Nephron progenitor cell (in vitro differentiated cells): ENCODE measurements around the gene AGAP3.

Experiments
- DNase-seq: peaks from one replicate; pipeline ENCODE4 v3.0.0; 2021
- H3K27ac Mint-ChIP-seq: 2 replicates; pipeline ENCODE4 v1.8.0; 2021; ENCODE audit warnings: mild to moderate bottlenecking, moderate library complexity, mixed read lengths
- H3K27me3 Mint-ChIP-seq: 2 replicates; pipeline ENCODE4 v1.8.0; 2021; ENCODE audit warnings: mild to moderate bottlenecking, low read depth, mixed read lengths; ENCODE audit not compliant: poor library complexity
- H3K36me3 Mint-ChIP-seq: 2 replicates; pipeline ENCODE4 v1.8.0; 2021; ENCODE audit warnings: low read depth, mixed read lengths
- H3K4me1 Mint-ChIP-seq: 2 replicates; pipeline ENCODE4 v1.8.0; 2021; ENCODE audit warnings: mixed read lengths
- H3K4me3 Mint-ChIP-seq: 2 replicates; pipeline ENCODE4 v1.8.0; 2021; ENCODE audit warnings: mild to moderate bottlenecking, moderate library complexity, mixed read lengths
- H3K9me3 Mint-ChIP-seq: 2 replicates; pipeline ENCODE4 v1.8.0; 2021; ENCODE audit warnings: mild to moderate bottlenecking, moderate library complexity, mixed read lengths
- TF ChIP-seq, protein P1 (sequence below): fragments of 200-600 bp; sonication (generic); IDR thresholded peaks from 2 replicates; pipeline ENCODE4 v1.5.0; 2021; ENCODE audit warnings: antibody characterized with exemption

AGAP3 gene

DNA sequence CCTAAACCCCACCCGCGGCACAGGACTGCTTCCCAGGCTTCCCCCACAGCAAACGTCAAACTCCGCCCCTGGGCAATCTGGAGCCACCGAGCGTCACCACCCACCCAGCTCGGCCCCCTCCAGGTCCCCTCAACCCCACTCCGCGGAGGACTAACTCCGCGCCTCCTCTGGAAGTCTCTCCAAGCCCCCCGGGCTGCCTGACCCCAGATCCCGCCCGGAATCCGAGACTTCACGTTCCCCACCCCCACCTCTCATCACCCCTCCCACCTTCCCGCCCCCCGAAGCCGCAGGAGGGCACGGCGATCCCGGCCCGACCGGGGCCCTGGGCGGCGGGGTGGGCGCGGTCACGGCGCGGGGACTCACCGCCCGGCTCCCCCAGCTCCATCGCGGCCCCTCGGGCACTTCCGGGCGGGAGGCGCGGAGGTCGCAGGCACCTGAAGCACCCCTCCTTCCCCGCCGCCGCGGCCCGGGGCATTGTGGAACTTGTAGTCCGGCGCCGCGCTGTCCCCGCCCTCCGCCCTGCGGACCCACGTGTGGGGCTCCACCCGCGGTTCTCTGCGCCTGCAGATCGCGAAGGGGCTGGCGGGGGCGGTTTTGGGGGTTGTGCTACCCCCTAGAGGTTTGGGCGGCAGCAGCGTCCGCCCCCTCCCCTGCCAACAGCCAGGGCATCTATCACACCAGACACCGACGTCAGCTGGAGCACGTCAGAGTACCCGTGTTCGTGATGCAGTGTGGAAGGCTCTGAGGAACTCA is 3.0 kb upstream of the AGAP3 start, which contains the start of gene TMUB1:
TSS of gene TMUB1 (minus strand) at position 423 of the 753 bp plus-strand sequence. CDS start 930 bp downstream, outside the sequence.
- H3K36me3 Mint-ChIP-seq: no peaks in the 10 kb centered on the region
- H3K4me1 Mint-ChIP-seq: peaks cover 54% of the 10 kb centered on the region
- H3K27ac Mint-ChIP-seq: no peak within 1 kb of the TSS
- TF ChIP-seq, protein P1, sequence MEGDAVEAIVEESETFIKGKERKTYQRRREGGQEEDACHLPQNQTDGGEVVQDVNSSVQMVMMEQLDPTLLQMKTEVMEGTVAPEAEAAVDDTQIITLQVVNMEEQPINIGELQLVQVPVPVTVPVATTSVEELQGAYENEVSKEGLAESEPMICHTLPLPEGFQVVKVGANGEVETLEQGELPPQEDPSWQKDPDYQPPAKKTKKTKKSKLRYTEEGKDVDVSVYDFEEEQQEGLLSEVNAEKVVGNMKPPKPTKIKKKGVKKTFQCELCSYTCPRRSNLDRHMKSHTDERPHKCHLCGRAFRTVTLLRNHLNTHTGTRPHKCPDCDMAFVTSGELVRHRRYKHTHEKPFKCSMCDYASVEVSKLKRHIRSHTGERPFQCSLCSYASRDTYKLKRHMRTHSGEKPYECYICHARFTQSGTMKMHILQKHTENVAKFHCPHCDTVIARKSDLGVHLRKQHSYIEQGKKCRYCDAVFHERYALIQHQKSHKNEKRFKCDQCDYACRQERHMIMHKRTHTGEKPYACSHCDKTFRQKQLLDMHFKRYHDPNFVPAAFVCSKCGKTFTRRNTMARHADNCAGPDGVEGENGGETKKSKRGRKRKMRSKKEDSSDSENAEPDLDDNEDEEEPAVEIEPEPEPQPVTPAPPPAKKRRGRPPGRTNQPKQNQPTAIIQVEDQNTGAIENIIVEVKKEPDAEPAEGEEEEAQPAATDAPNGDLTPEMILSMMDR: no peak
- H3K4me3 Mint-ChIP-seq: peak within 1 kb of the TSS; percentile 89
- DNase-seq: peak; percentile 80
- H3K9me3 Mint-ChIP-seq: no peaks in the 10 kb centered on the region
- H3K27me3 Mint-ChIP-seq: peaks cover 3% of the 10 kb centered on the region

DNA sequence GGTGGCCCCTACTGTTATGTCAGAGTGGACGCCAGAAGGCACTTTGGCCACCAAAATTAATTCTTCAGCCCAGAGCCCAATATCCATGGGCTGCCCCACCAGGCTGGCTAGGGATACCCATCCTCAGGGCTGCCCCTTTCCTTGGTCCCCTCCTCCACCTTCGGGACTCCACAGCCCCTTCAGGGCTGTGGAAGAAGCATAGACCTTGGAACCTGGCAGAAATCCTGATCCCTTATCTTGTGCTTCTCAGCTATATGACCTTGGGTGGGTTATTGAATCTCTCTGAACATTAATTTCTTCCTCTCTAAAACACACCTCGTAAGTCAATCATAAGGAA is 2.5 kb upstream of the AGAP3 start:
- TF ChIP-seq, protein P1: no peak
- Mint-ChIP-seq H3K4me3 (peak overlapping the region; percentile 73), H3K9me3 (no peaks in the 10 kb centered on the region), H3K27me3 (peaks cover 4% of the 10 kb centered on the region), H3K4me1 (peaks cover 55% of the 10 kb centered on the region), H3K27ac (no peak overlapping the region), H3K36me3 (no peaks in the 10 kb centered on the region)
- no peak for DNase-seq

DNA sequence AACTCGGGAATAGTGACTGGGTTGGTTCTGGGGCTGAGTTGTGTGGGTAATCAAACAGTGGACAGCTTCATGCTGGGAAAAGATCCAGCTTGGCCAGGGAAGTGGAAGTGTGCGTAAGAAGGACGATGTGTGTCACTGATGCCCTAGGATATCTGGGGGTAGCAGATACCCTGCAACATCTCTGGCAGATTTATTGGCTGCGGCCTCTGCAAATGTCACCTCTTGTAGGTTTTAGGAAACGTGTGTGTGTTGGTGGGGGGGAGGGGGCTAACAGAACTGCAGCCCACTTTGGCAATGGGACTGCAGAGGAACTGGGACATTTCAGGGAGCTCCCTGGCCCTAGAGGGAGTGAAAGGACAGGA is 965 bp upstream of the AGAP3 start:
- TF ChIP-seq, protein P1: no peak
- Mint-ChIP-seq H3K36me3 (no peaks in the 10 kb centered on the region), H3K4me3 (peak overlapping the region; percentile 85), H3K27ac (peak overlapping the region; percentile 12), H3K4me1 (peaks cover 55% of the 10 kb centered on the region), H3K27me3 (peaks cover 4% of the 10 kb centered on the region), H3K9me3 (no peaks in the 10 kb centered on the region)
- no peak for DNase-seq

DNA sequence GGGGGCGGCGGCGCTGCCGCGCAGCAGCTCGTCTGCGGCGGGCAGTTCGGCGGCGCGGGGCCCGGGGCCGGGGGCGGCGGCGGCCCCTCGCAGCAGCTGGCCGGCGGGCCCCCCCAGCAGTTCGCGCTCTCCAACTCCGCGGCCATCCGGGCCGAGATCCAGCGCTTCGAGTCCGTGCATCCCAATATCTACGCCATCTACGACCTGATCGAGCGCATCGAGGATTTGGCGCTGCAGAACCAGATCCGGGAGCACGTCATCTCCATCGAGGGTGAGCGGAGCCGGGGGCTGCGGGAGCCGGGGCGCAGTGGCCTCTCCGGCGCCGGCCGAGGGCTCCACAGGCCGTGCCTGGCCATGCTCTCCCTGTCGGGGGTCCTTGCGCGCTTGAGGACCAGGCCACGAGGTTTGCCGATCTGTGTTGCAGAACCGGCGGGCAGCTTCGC is 548 bp downstream of the AGAP3 start:
- TF ChIP-seq, protein P1: no peak
- no peaks in the 10 kb centered on the region for H3K36me3 Mint-ChIP-seq
- peak overlapping the region; percentile 89 for H3K4me3 Mint-ChIP-seq
- H3K27me3 Mint-ChIP-seq: peaks cover 4% of the 10 kb centered on the region
- peaks cover 62% of the 10 kb centered on the region for H3K4me1 Mint-ChIP-seq
- no peaks in the 10 kb centered on the region for H3K9me3 Mint-ChIP-seq
- H3K27ac Mint-ChIP-seq: peak overlapping the region; percentile 90
- DNase-seq: peak; percentile 57

DNA sequence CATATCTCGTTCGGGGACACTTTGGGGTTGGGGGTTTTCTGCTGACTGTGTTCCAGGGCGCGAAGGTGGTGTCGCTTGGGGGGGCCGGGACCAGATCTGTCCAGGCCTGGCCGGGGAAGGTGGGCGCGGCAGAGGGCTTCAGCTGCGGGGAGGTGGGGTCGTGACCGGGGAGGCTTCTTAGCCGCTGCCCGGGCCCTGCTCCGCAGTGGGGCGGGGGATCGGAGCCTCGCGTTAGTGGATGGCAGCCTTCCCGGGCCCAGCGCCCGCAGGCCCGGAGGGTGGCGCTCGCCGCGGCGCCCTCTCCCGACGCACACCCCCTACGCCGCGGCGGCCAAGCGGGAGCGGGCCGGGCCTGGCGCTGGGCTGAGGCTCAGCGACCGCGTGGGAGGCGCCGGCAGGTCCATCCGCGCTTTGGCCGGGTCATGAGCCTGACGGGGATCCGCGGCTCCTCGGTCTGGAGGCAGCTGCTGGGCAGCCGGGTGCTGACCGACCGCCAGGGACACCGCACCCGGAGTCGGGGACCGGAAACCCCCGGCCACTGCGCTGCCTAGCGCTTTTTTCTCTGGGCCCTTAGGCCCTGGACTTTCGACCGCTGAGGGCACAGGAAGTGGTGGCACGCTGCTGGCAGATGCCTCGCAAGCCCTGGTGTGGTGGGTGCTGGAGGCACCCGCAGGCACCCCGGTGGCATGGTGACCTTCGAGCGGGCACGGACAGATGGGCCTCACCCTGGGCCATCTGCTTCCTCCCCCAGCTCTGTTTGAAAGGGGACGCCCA is 1.2 kb downstream of the AGAP3 start:
- H3K27ac Mint-ChIP-seq: peak overlapping the region; percentile 90
- H3K4me1 Mint-ChIP-seq: peaks cover 57% of the 10 kb centered on the region
- peak overlapping the region; percentile 89 for H3K4me3 Mint-ChIP-seq
- H3K9me3 Mint-ChIP-seq: no peaks in the 10 kb centered on the region
- peaks cover 4% of the 10 kb centered on the region for H3K27me3 Mint-ChIP-seq
- TF ChIP-seq, protein P1: no peak
- DNase-seq: peak; percentile 65
- no peaks in the 10 kb centered on the region for H3K36me3 Mint-ChIP-seq
